GM12878 (cell line): ENCODE measurements around the gene NLGN4X. TPM values are rescaled to one million over a fixed set of nuclear protein-coding genes. Genes with fewer than 3 reads are reported as not detected.

ENCODE experiments used
- ATAC-seq: fragments of 200-7000 bp; cut with Tn5 transposase; 3 replicates; pipeline ENCODE4 v1.9.1; 2020; ENCODE audit warnings: mild to moderate bottlenecking, moderate library complexity
- BruUV-seq: library from RNA; stranded (reverse); fragments of 400-500 nt; replicated peaks from 2 replicates; lab custom pipeline; 2021; lab: Mats Ljungman, UMichigan
- CTCF ChIA-PET: fragments of 300-600 bp; sonication (Branson Sonifier 250); formaldehyde crosslinking; extraction: SDS; loops from one replicate; lab custom pipeline; 2021; ENCODE audit warnings: inconsistent platforms; lab: Yijun Ruan, JAX
- POLR2A ChIA-PET: fragments of 350-600 bp; formaldehyde crosslinking; extraction: SDS; loops from one replicate; lab custom pipeline; 2021; ENCODE audit warnings: inconsistent platforms; lab: Charles Lee
- RAD21 ChIA-PET: fragments of 300-600 bp; sonication (Branson Sonifier 250); formaldehyde crosslinking; loops from one replicate; lab custom pipeline; 2023; ENCODE audit warnings: antibody characterized with exemption; ENCODE audit not compliant: unreplicated experiment; lab: Charles Lee
- SMC1A ChIA-PET: fragments of 300-600 bp; sonication (Branson Sonifier 250); formaldehyde crosslinking; loops from one replicate; lab custom pipeline; 2023; ENCODE audit not compliant: unreplicated experiment, uncharacterized antibody; lab: Charles Lee
- DNase-seq: peaks from one replicate; pipeline ENCODE4 v3.0.0-alpha.2; 2011; ENCODE audit warnings: low read depth, low spot score
- FAIRE-seq: peaks from 3 replicates; lab custom pipeline; 2011; peaks lifted over from hg19 to GRCh38; lab: Jason Lieb, UNC
- H2AFZ ChIP-seq: 2 replicates; pipeline ENCODE4 v1.6.0; 2011; ENCODE audit warnings: low read depth, low read length, control low read depth; ENCODE audit not compliant: control insufficient read depth
- H3K27ac ChIP-seq: 2 replicates; pipeline ENCODE4 v1.5.1; 2011; ENCODE audit warnings: control low read depth; ENCODE audit not compliant: control insufficient read depth, insufficient read depth
- H3K27me3 ChIP-seq, 2 experiments: replicated peaks in 1 of 2; 2 replicates each; pipeline versions ENCODE4 v1.6.0 to v1.6.1; 2011; ENCODE audit warnings: low read length in 1 of 2; ENCODE audit not compliant: control insufficient read depth in 2 of 2, insufficient read depth in 2 of 2
- H3K36me3 ChIP-seq, 2 experiments: 2 replicates each; pipeline ENCODE4 v1.5.1; 2011; ENCODE audit warnings: low read length in 1 of 2; ENCODE audit not compliant: control insufficient read depth in 2 of 2, insufficient read depth in 2 of 2
- H3K4me1 ChIP-seq: 2 replicates; pipeline ENCODE4 v1.6.1; 2011; ENCODE audit warnings: mild to moderate bottlenecking, low read length, moderate library complexity, mixed read lengths; ENCODE audit not compliant: control insufficient read depth, insufficient read depth
- H3K4me2 ChIP-seq: 2 replicates; pipeline ENCODE4 v1.6.0; 2011; ENCODE audit warnings: control low read depth; ENCODE audit not compliant: control insufficient read depth, insufficient read depth
- H3K4me3 ChIP-seq: fragments of 200-600 bp; sonication (generic); 2 replicates; pipeline ENCODE4 v1.5.1; 2016
- H3K79me2 ChIP-seq: 2 replicates; pipeline ENCODE4 v1.6.0; 2011; ENCODE audit warnings: low read length; ENCODE audit not compliant: control insufficient read depth, insufficient read depth
- H3K9ac ChIP-seq: 2 replicates; pipeline ENCODE4 v1.8.0; 2011; ENCODE audit warnings: low read length, control low read depth, mixed read lengths; ENCODE audit not compliant: control insufficient read depth, insufficient read depth
- H3K9me3 ChIP-seq: replicated peaks from 3 replicates; pipeline ENCODE4 v1.5.1; 2011; ENCODE audit warnings: mild to moderate bottlenecking, low read length; ENCODE audit not compliant: control insufficient read depth, insufficient read depth
- H4K20me1 ChIP-seq: 2 replicates; pipeline ENCODE4 v1.6.0; 2011; ENCODE audit not compliant: control insufficient read depth, insufficient read depth
- DPF2 ChIP-seq: fragments of 450-650 bp; IDR thresholded peaks from 2 replicates; pipeline ENCODE4 v1.6.1; 2017; ENCODE audit warnings: mild to moderate bottlenecking
- EP300 ChIP-seq, 2 experiments: fragments of 150-350 bp in 1 of 2; IDR thresholded peaks; 2 replicates each; pipeline ENCODE4 v1.6.1; 2011 to 2012; ENCODE audit warnings: low read depth in 2 of 2, low read length in 2 of 2, borderline replicate concordance in 1 of 2, improper control_type of control experiment in 1 of 2, inconsistent platforms in 1 of 2; ENCODE audit not compliant: control insufficient read depth in 1 of 2
- HCFC1 ChIP-seq: fragments of 150-350 bp; IDR thresholded peaks from 2 replicates; pipeline ENCODE4 v1.6.1; 2014; ENCODE audit warnings: low read length
- HDAC2 ChIP-seq: fragments of 200-600 bp; sonication (generic); IDR thresholded peaks from 2 replicates; pipeline ENCODE4 v1.6.1; 2017
- KDM1A ChIP-seq: fragments of 200-600 bp; sonication (generic); IDR thresholded peaks from 2 replicates; pipeline ENCODE4 v1.6.1; 2016; ENCODE audit warnings: borderline replicate concordance
- MEF2A ChIP-seq: IDR thresholded peaks from 2 replicates; pipeline ENCODE4 v1.6.1; 2011; ENCODE audit warnings: low read depth, mild to moderate bottlenecking, low read length, moderate library complexity; ENCODE audit not compliant: insufficient read depth
- RBBP5 ChIP-seq: fragments of 200-600 bp; sonication (generic); conservative IDR thresholded peaks from 2 replicates; pipeline ENCODE4 v1.6.1; 2016
- RCOR1 ChIP-seq: conservative IDR thresholded peaks from 2 replicates; pipeline ENCODE4 v1.6.1; 2012; ENCODE audit warnings: low read depth, low read length, improper control_type of control experiment
- RELA ChIP-seq: fragments of 450-650 bp; IDR thresholded peaks from 2 replicates; pipeline ENCODE4 v1.8.0; 2014; ENCODE audit warnings: borderline replicate concordance; ENCODE audit not compliant: partially characterized antibody
- SMAD1 ChIP-seq: fragments of 450-650 bp; IDR thresholded peaks from 2 replicates; pipeline ENCODE4 v1.6.1; 2018; ENCODE audit warnings: mild to moderate bottlenecking, low read depth; ENCODE audit not compliant: partially characterized antibody
- WRNIP1 ChIP-seq: IDR thresholded peaks from 2 replicates; pipeline ENCODE4 v1.6.1; 2011; ENCODE audit warnings: low read depth, low read length, improper control_type of control experiment, borderline replicate concordance
- ZNF274 ChIP-seq: IDR thresholded peaks from one replicate; pipeline ENCODE4 v1.8.0; 2011; ENCODE audit not compliant: insufficient read length, insufficient read depth
- ZSCAN29 ChIP-seq: fragments of 450-650 bp; IDR thresholded peaks from 2 replicates; pipeline ENCODE4 v1.6.1; 2017; ENCODE audit warnings: mild to moderate bottlenecking, moderate library complexity
- WGBS: methylation state at CpG from one replicate; pipeline ENCODE4 v1.1.6; 2016; ENCODE audit warnings: low lambda C conversion rate; ENCODE audit not compliant: insufficient replicate concordance, insufficient coverage; ENCODE audit errors: missing lambda C conversion rate; 5-methylcytosine and 5-hydroxymethylcytosine counted together
- in situ Hi-C: fragments of 300-500 bp; cut with MboI; formaldehyde crosslinking; loops from 9 replicates; pipeline ENCODE4 v1.14.3; 2018; ENCODE audit warnings: mixed read lengths
- intact Hi-C: fragments of 100-400 bp; cut with micrococcal nuclease; formaldehyde crosslinking; loops from one replicate; pipeline ENCODE4 v1.14.2; 2022; ENCODE audit not compliant: unreplicated experiment
- polyA plus RNA-seq, 11 experiments: library from polyadenylated mRNA; depleted of rRNA in 4 of 11; unstranded in 6 of 11; stranded (reverse) in 5 of 11; fragments of >200 nt; fragmentation: Nextera tagmentation in 4 of 11; fragmentation: Illumina TruSeq in 1 of 11; extraction: Ambion mirVana in 4 of 11; extraction: Trizol in 1 of 11; gene quantifications; 1 replicate in 1 of 11; 2 replicates in 10 of 11; pipeline versions ENCODE4 v1.2.1 to v1.2.3, GENCODE V29; 2011 to 2016; ENCODE audit warnings: inconsistent platforms in 2 of 11, missing spikeins in 2 of 11, low read depth in 1 of 11
- total RNA-seq, 4 experiments: library from RNA; depleted of rRNA in 3 of 4; stranded (reverse); fragments of >200 nt in 3 of 4; fragmentation: Illumina TruSeq in 1 of 4; extraction: Trizol in 1 of 4; gene quantifications; 2 replicates each; pipeline versions ENCODE4 v1.2.1 to v1.2.3, GENCODE V29; 2013 to 2021
- TF ChIP-seq, protein P1 (sequence below): fragments of 450-650 bp; IDR thresholded peaks from 2 replicates; pipeline ENCODE4 v1.6.1; 2014; ENCODE audit warnings: mild to moderate bottlenecking
- TF ChIP-seq, protein P2 (sequence below): fragments of 450-650 bp; IDR thresholded peaks from 2 replicates; pipeline ENCODE4 v1.6.1; 2018; ENCODE audit warnings: borderline replicate concordance, mild to moderate bottlenecking; ENCODE audit not compliant: partially characterized antibody

NLGN4X gene
- total and polyA plus RNA-seq, 10 of the 15 experiments (the other 5 are each of a cell fraction or from before 2014, with no cell fraction given) = 0.02 to 1.5 (median 0.09) TPM; not detected in 2

DNA sequence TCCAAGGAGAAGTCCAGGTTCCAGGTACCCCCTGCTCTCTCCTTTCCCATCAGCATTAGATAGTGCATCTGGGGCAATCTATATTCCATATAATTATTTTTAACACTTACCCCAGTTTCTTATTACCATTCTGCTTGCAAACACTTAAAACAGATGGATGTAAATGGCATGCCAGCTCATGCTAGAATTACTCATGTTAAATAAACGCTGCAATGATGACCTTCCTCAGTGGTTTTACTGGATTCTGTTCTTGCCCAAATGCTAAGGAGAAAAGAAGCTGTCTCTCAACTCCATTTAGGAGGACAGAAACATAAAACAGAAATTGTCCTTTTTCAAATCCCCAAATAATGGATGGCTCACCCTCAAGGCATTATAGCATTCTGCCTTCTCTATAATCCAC lies 161.1 kb downstream of the NLGN4X start:
- H3K27me3 ChIP-seq = no peaks in the 10 kb centered on the region
- POLR2A ChIA-PET = no interaction called here
- no peak for TF ChIP-seq MEF2A
- no peak for TF ChIP-seq HCFC1
- RAD21 ChIA-PET = no interaction called here
- no peaks in the 10 kb centered on the region for H4K20me1 ChIP-seq
- ATAC-seq (no peak), FAIRE-seq (no peak), DNase-seq (no peak)
- H2AFZ ChIP-seq = no peak overlapping the region
- no peaks in the 10 kb centered on the region for H3K79me2 ChIP-seq
- SMC1A ChIA-PET = interaction anchor here (1.3 kb wide), 1 partner anchor 10 kb away, joined by 3 read pairs; no protein-coding TSS in a partner anchor
- H3K9me3 ChIP-seq = no peaks in the 10 kb centered on the region
- H3K9ac ChIP-seq = no peak overlapping the region
- H3K4me2 ChIP-seq = no peak overlapping the region
- intact Hi-C loops = loop anchor here (2.0 kb wide), 1 partner anchor 47 kb away; no protein-coding TSS in a partner anchor
- 0% methylated on average over 1 of the region's 1 CpG for WGBS
- no peak overlapping the region for H3K27ac ChIP-seq
- H3K36me3 ChIP-seq = no peaks in the 10 kb centered on the region
- BruUV-seq = no TSS peak
- in situ Hi-C loops = no loop called here
- H3K4me3 ChIP-seq = no peak overlapping the region
- H3K4me1 ChIP-seq = no peaks in the 10 kb centered on the region
- CTCF ChIA-PET = interaction anchor here (1.4 kb wide), 1 partner anchor 10 kb away, joined by 4 read pairs; no protein-coding TSS in a partner anchor

DNA sequence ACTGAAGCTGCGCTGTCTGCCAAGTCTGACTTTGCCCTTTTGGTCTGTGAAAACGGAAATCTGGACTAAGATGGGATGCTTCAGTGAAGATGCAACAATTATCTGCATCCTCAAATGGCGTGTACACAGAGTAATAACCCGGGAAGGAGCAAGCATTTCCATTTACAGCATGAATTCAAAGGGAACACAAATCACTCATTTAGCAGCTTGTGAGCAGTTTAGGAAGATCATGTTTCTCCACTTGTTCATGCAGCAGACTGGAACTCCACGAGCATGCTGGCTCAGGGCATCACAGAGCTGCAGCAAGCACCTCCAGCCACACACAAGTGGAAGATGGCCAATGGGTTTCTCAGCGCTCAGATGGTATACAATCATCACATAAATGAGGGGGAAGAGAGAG lies 175.5 kb downstream of the NLGN4X start:
- Histone ChIP-seq H2AFZ (no peak overlapping the region), H4K20me1 (no peaks in the 10 kb centered on the region), H3K36me3 (no peaks in the 10 kb centered on the region), H3K27ac (no peak overlapping the region), H3K9me3 (no peaks in the 10 kb centered on the region), H3K9ac (no peak overlapping the region), H3K4me2 (no peak overlapping the region), H3K4me3 (no peak overlapping the region), H3K4me1 (no peaks in the 10 kb centered on the region), H3K79me2 (no peaks in the 10 kb centered on the region), H3K27me3 (no peaks in the 10 kb centered on the region)
- in situ Hi-C loops = no loop called here
- POLR2A ChIA-PET = no interaction called here
- ATAC-seq (no peak), FAIRE-seq (no peak), DNase-seq (no peak)
- RAD21 ChIA-PET = no interaction called here
- SMC1A ChIA-PET = interaction anchor here (1.2 kb wide), 2 partner anchors 10 to 21 kb away, joined by 3 read pairs; no protein-coding TSS in a partner anchor
- CTCF ChIA-PET = no interaction called here
- no TSS peak for BruUV-seq
- intact Hi-C loops = no loop called here
- under 1% methylated on average over 6 of the region's 6 CpGs for WGBS
- TF ChIP-seq ZSCAN29 = no peak
- no peak for TF ChIP-seq KDM1A
- TF ChIP-seq, protein P1, sequence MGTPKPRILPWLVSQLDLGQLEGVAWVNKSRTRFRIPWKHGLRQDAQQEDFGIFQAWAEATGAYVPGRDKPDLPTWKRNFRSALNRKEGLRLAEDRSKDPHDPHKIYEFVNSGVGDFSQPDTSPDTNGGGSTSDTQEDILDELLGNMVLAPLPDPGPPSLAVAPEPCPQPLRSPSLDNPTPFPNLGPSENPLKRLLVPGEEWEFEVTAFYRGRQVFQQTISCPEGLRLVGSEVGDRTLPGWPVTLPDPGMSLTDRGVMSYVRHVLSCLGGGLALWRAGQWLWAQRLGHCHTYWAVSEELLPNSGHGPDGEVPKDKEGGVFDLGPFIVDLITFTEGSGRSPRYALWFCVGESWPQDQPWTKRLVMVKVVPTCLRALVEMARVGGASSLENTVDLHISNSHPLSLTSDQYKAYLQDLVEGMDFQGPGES = no peak
- TF ChIP-seq HDAC2 = no peak
- TF ChIP-seq RELA = no peak
- no peak for TF ChIP-seq ZNF274
- TF ChIP-seq, protein P2, sequence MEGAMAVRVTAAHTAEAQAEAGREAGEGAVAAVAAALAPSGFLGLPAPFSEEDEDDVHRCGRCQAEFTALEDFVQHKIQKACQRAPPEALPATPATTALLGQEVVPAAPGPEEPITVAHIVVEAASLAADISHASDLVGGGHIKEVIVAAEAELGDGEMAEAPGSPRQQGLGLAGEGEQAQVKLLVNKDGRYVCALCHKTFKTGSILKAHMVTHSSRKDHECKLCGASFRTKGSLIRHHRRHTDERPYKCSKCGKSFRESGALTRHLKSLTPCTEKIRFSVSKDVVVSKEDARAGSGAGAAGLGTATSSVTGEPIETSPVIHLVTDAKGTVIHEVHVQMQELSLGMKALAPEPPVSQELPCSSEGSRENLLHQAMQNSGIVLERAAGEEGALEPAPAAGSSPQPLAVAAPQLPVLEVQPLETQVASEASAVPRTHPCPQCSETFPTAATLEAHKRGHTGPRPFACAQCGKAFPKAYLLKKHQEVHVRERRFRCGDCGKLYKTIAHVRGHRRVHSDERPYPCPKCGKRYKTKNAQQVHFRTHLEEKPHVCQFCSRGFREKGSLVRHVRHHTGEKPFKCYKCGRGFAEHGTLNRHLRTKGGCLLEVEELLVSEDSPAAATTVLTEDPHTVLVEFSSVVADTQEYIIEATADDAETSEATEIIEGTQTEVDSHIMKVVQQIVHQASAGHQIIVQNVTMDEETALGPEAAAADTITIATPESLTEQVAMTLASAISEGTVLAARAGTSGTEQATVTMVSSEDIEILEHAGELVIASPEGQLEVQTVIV = no peak
- TF ChIP-seq EP300 (IDR thresholded peaks at IDR 0.05; ENCODE audit: borderline replicate concordance in 1 of 2, control insufficient read depth in 1 of 2, low read depth in 2 of 2, low read length in 2 of 2) = no peak
- no peak for TF ChIP-seq RBBP5
- no peak for TF ChIP-seq WRNIP1
- no peak for TF ChIP-seq RCOR1
- TF ChIP-seq SMAD1 = no peak
- no peak for TF ChIP-seq DPF2
